Measurements from ENCODE around the gene PAQR4. TPM values are rescaled to one million over a fixed set of nuclear protein-coding genes. Genes with fewer than 3 reads are reported as not detected.

The PAQR4 gene
- total and polyA plus RNA-seq, 2 of the 13 experiments (the other 11 are each of a cell fraction or from before 2014, with no cell fraction given): 15.9 to 24.8 TPM

DNA sequence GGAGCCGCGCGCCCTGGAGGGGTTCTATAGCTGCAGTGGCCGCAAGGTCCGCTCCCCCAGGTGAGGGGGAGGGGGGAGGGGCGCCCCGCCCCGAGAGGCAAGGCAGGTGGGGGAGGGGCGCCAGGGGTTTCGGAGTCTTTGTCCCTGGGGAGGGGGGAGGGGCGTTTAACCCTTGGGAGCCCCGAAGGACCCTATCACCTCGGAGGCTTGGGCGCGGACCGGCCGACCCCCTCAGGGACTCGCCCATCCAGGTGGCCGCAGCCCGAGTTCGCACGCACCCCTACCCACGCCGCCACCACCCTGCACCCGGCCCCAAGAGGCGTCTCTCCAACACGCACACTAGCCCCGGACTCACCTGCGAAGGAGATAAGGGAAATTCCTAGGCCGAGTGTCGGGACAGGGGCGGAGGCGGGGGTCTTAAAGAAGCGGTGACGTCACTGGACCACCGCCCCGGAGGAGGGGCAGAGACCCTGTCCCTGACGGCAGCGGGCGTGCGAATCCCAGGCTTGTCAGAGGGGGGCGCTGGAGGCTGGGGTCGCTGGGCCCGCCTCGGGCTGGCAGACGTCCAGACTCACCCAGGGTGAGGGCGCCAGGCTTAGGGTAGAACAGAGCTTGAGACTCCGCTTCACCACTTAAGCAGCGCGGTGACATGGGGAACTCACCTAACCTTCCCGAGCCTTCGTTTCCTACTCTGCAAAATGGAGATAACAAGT is 48.8 kb downstream of the PAQR4 start, which contains the start of gene CLDN6 (continued):
- TF ChIP-seq, protein P1, sequence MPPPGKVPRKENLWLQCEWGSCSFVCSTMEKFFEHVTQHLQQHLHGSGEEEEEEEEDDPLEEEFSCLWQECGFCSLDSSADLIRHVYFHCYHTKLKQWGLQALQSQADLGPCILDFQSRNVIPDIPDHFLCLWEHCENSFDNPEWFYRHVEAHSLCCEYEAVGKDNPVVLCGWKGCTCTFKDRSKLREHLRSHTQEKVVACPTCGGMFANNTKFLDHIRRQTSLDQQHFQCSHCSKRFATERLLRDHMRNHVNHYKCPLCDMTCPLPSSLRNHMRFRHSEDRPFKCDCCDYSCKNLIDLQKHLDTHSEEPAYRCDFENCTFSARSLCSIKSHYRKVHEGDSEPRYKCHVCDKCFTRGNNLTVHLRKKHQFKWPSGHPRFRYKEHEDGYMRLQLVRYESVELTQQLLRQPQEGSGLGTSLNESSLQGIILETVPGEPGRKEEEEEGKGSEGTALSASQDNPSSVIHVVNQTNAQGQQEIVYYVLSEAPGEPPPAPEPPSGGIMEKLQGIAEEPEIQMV (CRISPR knock-in tag; IDR thresholded peaks at IDR 0.05; ENCODE audit: low read depth): no peak
- no peak for TF ChIP-seq ZNF207 (IDR thresholded peaks at IDR 0.05; ENCODE audit: borderline replicate concordance)
- no peak for TF ChIP-seq ZNF143 (CRISPR knock-in tag; IDR thresholded peaks at IDR 0.05)
- no peak for TF ChIP-seq CHD2 (IDR thresholded peaks at IDR 0.05; ENCODE audit: low read depth, low read length)
- peak; percentile 69 for TF ChIP-seq RAD21 (CRISPR knock-in tag; IDR thresholded peaks at IDR 0.05)
- TF ChIP-seq GZF1 (CRISPR knock-in tag; IDR thresholded peaks at IDR 0.05): no peak
- TF ChIP-seq EZH2 (conservative IDR thresholded peaks at IDR 0.05; ENCODE audit: low read depth, low read length): no peak
- TF ChIP-seq ZC3H4 (CRISPR knock-in tag; IDR thresholded peaks at IDR 0.05; ENCODE audit: borderline replicate concordance): no peak
- no peak for TF ChIP-seq GMEB1 (CRISPR knock-in tag; IDR thresholded peaks at IDR 0.05; ENCODE audit: borderline replicate concordance)
- TF ChIP-seq HOXD1 (CRISPR knock-in tag; IDR thresholded peaks at IDR 0.05): no peak
- TF ChIP-seq THAP11 (CRISPR knock-in tag; IDR thresholded peaks at IDR 0.05): peak; percentile 57; the same call in 1 of the 2 replicates
- TF ChIP-seq, protein P2, sequence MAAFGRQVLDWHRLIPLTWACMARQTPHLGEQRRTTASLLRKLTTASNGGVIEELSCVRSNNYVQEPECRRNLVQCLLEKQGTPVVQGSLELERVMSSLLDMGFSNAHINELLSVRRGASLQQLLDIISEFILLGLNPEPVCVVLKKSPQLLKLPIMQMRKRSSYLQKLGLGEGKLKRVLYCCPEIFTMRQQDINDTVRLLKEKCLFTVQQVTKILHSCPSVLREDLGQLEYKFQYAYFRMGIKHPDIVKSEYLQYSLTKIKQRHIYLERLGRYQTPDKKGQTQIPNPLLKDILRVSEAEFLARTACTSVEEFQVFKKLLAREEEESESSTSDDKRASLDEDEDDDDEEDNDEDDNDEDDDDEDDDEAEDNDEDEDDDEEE (CRISPR knock-in tag; IDR thresholded peaks at IDR 0.05): no peak
- TF ChIP-seq ZNF878 (CRISPR knock-in tag; IDR thresholded peaks at IDR 0.05): no peak
- no peak for TF ChIP-seq NR2C2 (CRISPR knock-in tag; IDR thresholded peaks at IDR 0.05; ENCODE audit: borderline replicate concordance)
- no peak for TF ChIP-seq SMC3 (IDR thresholded peaks at IDR 0.05; ENCODE audit: low read length)
- TF ChIP-seq, protein P3, sequence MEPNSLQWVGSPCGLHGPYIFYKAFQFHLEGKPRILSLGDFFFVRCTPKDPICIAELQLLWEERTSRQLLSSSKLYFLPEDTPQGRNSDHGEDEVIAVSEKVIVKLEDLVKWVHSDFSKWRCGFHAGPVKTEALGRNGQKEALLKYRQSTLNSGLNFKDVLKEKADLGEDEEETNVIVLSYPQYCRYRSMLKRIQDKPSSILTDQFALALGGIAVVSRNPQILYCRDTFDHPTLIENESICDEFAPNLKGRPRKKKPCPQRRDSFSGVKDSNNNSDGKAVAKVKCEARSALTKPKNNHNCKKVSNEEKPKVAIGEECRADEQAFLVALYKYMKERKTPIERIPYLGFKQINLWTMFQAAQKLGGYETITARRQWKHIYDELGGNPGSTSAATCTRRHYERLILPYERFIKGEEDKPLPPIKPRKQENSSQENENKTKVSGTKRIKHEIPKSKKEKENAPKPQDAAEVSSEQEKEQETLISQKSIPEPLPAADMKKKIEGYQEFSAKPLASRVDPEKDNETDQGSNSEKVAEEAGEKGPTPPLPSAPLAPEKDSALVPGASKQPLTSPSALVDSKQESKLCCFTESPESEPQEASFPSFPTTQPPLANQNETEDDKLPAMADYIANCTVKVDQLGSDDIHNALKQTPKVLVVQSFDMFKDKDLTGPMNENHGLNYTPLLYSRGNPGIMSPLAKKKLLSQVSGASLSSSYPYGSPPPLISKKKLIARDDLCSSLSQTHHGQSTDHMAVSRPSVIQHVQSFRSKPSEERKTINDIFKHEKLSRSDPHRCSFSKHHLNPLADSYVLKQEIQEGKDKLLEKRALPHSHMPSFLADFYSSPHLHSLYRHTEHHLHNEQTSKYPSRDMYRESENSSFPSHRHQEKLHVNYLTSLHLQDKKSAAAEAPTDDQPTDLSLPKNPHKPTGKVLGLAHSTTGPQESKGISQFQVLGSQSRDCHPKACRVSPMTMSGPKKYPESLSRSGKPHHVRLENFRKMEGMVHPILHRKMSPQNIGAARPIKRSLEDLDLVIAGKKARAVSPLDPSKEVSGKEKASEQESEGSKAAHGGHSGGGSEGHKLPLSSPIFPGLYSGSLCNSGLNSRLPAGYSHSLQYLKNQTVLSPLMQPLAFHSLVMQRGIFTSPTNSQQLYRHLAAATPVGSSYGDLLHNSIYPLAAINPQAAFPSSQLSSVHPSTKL (CRISPR knock-in tag; IDR thresholded peaks at IDR 0.05): 0 out of 2 replicates have a peak, but pooled peaks have one; percentile 16
- no peak for TF ChIP-seq CCAR2 (optimal IDR thresholded peaks at IDR 0.05; ENCODE audit: low read depth, low read length)
- TF ChIP-seq MTA3 (CRISPR knock-in tag; IDR thresholded peaks at IDR 0.05): no peak
- TF ChIP-seq, protein P4, sequence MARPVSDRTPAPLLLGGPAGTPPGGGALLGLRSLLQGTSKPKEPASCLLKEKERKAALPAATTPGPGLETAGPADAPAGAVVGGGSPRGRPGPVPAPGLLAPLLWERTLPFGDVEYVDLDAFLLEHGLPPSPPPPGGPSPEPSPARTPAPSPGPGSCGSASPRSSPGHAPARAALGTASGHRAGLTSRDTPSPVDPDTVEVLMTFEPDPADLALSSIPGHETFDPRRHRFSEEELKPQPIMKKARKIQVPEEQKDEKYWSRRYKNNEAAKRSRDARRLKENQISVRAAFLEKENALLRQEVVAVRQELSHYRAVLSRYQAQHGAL (CRISPR knock-in tag; IDR thresholded peaks at IDR 0.05; ENCODE audit: not compliant biosample characterization): no peak
- no peak for TF ChIP-seq AGO1 (IDR thresholded peaks at IDR 0.05; ENCODE audit: low read depth, low read length, poor library complexity, severe bottlenecking)
- no peak for TF ChIP-seq ZNF780A (CRISPR knock-in tag; IDR thresholded peaks at IDR 0.05)
